Activated CD4-positive, alpha-beta T cell treated with anti-CD3 and anti-CD28 coated beads, Interleukin-10, Interleukin-2, amounts not matched to agents 100 ng/mL and 50 ng/mL, durations not matched to agents 16 hours and 8 hours (primary cell): ENCODE results near the gene THADA.

Experiments used
- DNase-seq: peaks from one replicate; pipeline ENCODE4 v3.0.0-alpha.2; 2020

The THADA gene

DNA sequence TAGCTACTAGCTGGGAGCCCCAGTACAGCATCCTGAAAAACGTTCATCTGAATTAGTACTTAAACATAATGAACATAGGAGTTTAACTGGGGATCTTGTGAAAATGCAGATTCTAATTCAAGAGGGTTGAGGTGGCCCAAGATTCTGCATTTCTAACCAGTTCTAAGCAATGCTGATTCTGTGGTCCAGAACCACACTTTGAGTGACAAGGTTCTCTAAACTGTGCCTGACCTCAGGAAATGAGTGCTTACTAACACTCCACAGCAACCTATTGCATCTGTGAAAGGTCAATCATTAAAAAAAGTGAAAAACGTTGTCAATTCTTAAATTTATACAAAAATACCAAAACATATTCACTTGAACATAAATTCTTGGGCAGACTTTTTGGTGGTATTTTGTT, 212.3 kb downstream of the THADA start:
- peak; percentile 11 for DNase-seq

DNA sequence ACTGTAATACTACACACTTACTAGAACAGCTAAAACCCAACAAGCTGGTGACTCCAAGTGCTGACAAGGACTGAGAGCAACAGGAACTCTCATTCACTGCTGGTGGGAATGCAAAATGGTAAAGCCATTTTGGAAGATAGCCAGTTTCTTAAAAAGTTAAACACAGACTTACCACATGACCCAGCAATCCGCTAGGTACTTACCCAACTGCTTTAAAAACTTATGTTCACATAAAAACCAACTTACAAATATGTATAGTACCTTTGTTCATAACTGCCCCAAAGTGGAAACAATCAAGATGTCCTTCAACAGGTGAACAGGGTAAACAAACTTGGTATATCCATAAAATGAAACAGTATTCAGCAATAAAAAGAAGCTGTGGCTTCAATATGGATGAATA, 216.3 kb downstream of the THADA start:
- no peak for DNase-seq

GRCh38 chr2:43377327-43377726, 218.5 kb downstream of the THADA start:
- no peak for DNase-seq

GRCh38 chr2:43376523-43377198, 219.2 kb downstream of the THADA start:
- DNase-seq: no peak

GRCh38 chr2:43375746-43376522, 219.9 kb downstream of the THADA start:
- no peak for DNase-seq

DNA sequence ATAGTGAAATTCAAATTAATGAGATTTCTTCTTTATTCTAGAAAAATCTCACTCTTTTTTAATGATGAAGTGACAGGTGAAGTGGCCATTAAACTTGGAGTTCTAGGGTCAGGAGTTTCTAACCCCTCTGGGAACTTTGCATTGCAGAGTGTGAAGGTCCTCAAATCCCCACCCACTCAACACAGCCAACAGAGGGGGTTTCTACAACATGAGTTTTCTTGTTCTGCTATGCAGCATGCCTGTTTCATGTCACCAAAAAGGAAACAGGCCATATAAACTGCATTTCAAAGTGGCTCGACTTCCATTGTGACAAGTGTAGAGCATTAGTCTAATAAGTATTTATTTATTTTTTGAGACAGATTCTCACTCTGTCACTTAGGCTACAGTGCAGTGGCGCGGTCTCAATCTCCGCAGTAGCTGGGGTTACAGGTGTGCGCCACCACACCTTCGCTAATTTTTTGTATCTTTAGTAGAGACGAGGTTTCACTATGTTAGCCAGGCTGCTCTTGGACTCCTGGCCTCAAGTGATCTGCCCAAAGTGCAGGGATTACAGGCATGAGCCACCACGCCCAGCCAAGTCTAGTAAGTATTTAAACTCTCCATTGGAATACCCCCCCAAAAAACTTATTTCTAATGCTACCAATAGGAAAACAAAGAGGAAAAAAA, 223.3 kb downstream of the THADA start:
- DNase-seq: no peak

- DNase-seq: no peak
Observed at GRCh38 chr2:43370705-43371104, 225.1 kb downstream of the THADA start.

GRCh38 chr2:43370146-43370545, 225.7 kb downstream of the THADA start:
- no peak for DNase-seq

- no peak for DNase-seq
Observed at GRCh38 chr2:43368483-43369385, 227.1 kb downstream of the THADA start.

- no peak for DNase-seq
Observed at GRCh38 chr2:43367012-43367782, 228.6 kb downstream of the THADA start.

- DNase-seq: no peak
Observed at GRCh38 chr2:43363120-43363519, 232.7 kb downstream of the THADA start.

DNA sequence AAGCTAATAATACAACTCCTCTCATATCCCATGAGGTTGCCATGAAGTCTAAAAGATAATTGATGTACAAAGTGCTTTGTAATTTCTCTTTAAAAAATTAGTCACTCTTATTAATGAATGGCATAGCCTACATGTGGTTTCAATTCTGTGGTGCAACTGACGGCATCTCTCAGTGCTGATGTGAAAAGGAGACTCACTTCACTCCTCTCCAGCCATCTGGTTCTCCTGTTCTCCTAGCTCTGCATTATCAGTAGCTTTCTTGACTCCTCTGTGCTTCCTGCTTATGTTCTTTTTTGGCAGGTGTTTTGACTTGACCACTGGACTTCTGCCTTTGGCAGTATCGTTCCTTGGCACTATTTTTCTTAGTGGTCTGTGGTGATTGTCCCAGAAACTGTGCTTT, 234.6 kb downstream of the THADA start:
- DNase-seq: no peak

- no peak for DNase-seq
Observed at GRCh38 chr2:43360137-43360536, 235.7 kb downstream of the THADA start.

DNA sequence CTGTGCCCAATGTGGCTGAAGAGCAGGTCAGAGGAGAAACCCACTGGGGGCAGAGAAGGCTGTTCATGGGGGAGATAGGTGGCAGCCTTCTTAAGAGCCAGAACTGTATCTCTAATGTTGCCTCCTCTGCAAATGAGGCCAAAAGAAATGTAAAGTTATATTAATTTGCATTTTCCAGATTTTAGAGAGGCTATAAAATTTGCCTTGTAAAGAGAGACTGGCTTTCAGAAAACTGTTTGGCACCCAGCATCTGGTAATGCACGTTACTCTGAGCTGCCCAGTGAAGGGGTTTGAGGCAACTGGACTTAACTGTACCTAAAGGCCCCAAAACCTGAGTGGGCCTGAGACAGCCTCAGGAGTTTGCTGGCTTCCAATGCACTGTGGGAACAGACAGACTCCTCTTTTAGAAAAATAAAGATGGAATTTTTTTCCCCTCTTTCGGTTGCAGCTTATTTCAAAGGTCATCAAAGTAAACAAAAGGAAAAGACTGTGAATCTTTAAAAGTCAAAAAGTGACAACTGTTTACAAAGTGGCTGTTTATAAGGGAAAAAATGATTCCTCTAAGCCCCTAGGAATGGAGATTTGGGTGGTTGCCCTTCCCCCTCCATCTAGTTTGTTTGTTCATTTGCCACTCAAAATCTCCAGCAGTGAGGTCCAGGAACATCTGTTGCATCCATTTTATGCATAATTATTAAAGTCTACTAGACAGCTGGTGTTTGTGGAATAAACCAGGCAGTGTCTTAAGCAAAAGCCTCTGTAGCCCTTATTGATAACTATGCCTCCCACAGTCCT, 237.2 kb downstream of the THADA start:
- no peak for DNase-seq

DNA sequence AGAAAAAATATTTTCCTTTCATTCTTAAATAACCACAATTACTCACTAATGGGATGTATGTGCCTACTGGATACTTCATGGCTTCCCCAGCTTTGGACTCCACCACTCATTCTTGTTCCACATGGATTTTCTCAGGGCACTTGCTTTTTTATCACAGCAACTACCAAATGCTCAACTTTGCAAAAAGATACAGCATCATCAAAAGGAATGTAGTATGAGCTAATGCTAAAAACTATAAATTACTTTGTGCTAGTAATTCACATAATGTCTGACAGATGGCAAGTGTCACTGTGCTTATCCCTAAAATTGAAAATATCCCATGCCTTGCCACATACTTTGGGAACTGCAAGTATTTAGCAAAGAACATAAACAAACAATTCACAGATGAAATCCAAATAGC, 239.1 kb downstream of the THADA start:
- DNase-seq: no peak

DNA sequence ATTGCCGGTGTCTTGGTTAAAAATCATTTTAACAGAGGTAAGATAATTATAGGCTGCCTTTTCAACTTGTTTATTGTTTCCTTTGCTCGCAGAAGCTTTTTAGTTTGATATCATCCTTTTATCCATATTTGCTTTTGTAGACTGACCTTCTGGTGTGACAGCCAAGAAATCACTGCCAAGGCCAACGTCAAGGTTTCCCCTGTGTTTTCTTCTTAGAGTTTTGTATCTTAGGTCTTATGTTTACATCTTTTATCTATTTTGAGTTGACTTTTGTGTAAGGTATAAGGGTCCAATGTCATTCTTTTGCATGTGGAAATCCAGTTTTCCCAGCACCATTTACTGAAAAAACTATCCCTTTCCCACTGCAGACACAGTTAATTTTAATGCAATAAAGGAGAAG, 240.4 kb downstream of the THADA start:
- no peak for DNase-seq

DNA sequence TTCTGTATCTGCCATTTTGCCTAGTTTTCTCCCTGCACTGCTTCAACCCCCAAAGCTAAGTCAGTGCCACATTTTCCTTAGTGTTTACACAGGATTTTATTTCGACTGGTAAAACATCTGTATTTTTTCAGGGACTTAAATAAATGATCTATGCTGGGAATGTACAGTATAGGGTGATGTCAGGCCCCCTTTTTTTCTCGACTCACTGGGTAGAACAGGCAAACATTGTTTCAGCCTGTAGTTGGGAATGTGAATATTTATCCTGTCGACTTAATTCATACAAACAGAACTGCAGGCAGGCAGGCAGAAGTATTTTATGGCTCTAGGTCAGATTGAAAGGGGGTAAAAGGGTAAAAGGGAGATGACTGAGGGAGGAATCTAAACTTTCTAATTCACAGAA, 245.9 kb downstream of the THADA start:
- no peak for DNase-seq

GRCh38 chr2:43348908-43349661, 246.8 kb downstream of the THADA start:
- DNase-seq: no peak

DNA sequence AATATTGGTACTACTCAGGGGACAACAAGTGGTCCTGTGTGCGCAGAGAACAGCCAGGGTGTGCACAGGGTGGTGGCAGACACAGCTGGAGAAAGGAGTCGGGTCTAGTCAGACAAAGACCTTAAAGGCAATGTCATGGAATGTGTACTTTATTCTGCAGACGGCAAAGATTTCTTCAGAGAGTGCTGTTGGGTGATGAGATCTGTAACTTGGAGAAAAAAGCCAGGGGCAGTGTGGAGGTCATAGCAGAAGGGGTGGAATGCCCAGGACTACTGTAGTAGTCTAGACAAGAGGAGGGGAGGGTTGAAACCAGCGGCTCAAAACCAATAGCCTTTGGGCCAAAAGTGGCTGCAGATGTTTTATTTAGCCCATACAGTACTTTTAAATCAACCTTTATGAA, 248.1 kb downstream of the THADA start:
- no peak for DNase-seq
